Coronary artery (tissue), 2 donors: ENCODE results near the gene RBSN.
"Not testable (repeated sequence)": the region's sequence is repeated elsewhere in the genome, so short reads cannot be mapped to it uniquely, and the experiment has no call there.

ENCODE experiments used
- DNase-seq: peaks from one replicate; pipeline ENCODE4 v3.0.0-alpha.2; 2017; ENCODE audit warnings: low spot score
- H3K27ac ChIP-seq, 2 donors: fragments of 200-600 bp; sonication (generic); one replicate each; pipeline ENCODE4 v1.5.1; 2016 to 2019
- H3K4me3 ChIP-seq: fragments of 200-600 bp; sonication (generic); 2 replicates; pipeline ENCODE4 v1.5.1; 2016; ENCODE audit warnings: mild to moderate bottlenecking, moderate library complexity
- TF ChIP-seq, protein P1 (sequence below): fragments of 200-600 bp; sonication (generic); IDR thresholded peaks from one replicate; pipeline ENCODE4 v1.5.1; 2019; ENCODE audit warnings: antibody characterized with exemption

Gene RBSN

DNA sequence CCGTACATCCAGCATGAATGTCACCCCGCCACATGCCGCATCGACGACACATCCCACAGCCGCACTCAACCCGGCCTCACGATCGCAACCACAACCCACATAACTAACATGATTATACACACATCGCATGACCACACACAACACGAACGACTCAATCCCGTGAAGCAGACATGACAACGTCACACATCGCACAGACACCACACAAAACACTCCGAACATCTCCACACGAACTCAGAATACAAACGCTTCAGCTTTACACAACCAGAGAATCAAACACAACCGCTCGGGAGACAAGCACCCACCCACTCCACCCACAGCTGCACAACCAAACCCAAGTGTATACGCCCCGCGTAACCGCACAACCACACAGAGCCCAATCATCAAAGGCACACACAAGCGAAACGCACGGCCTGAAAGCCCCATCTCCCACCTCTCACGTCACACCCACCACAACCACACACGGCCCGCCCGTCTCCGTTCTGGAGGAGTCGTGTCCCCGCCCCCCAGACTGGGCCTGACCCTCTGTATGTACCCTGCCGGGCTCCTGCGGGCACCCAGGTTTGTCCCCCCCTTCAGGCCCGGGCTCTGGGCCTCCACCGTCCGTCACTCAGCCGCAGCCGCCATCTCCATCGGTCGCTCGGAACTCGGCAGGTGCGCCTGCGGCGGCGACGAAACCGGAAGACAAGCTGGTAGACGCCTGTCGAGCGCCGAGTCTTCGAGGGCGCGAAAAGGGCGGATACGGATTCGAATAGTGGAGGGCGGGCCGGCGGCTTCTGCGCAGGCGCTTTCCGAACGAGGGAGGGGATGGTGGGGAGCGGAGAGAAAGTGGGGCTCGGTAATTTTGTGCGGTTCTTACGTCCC lies at the start of gene RBSN:
RBSN (minus strand) TSS at position 646 of the 861 bp plus-strand sequence. CDS start 3,028 bp downstream, outside the sequence.
- DNase-seq: peak; percentile 96
- Histone ChIP-seq H3K4me3 (peak within 1 kb of the TSS; percentile 98), H3K27ac (peak within 1 kb of the TSS; percentile 59 to 97)
- TF ChIP-seq, protein P1, sequence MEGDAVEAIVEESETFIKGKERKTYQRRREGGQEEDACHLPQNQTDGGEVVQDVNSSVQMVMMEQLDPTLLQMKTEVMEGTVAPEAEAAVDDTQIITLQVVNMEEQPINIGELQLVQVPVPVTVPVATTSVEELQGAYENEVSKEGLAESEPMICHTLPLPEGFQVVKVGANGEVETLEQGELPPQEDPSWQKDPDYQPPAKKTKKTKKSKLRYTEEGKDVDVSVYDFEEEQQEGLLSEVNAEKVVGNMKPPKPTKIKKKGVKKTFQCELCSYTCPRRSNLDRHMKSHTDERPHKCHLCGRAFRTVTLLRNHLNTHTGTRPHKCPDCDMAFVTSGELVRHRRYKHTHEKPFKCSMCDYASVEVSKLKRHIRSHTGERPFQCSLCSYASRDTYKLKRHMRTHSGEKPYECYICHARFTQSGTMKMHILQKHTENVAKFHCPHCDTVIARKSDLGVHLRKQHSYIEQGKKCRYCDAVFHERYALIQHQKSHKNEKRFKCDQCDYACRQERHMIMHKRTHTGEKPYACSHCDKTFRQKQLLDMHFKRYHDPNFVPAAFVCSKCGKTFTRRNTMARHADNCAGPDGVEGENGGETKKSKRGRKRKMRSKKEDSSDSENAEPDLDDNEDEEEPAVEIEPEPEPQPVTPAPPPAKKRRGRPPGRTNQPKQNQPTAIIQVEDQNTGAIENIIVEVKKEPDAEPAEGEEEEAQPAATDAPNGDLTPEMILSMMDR: no peak

DNA sequence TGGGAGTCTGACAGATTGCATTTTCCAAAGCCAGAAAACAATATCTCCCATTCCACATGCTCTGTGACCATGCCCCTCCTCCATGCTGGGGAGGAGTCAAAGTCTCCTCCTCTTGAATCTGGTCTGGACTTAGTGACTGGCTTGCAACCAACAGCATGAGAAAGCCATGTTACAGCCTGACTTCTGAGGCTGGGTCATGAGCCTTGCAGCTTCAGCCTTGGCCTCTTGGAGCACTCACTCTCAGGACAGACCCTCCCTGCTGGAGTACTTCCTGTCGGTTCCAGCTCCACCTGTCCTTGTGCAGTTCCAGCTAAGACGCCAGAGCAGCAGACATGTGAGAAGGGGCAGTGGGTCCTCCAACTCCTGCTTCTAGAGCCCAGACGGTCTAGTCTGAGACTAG lies 49.7 kb upstream of the RBSN start:
- Histone ChIP-seq H3K27ac (no peak overlapping the region), H3K4me3 (no peak overlapping the region)
- no peak for DNase-seq
- TF ChIP-seq, protein P1: no peak

DNA sequence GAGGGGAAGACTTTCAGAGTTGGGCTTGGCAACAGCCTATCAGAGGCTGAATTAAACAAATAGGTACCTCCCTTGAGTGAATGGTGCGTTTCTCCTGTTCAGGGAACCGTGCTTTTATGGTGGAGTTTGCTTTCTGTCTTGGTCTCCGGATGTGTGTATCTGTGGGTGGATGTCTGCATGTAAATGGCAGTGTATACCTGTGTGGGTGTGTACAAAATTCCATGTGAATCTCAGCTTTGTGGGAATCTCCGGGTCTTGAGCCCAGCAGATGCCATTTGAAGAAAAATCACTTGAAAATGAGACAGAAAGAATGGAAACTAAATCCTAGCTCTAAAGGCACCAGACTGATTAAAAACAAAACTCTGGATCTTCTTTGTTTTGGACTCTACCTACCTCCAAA lies 37.9 kb upstream of the RBSN start:
- H3K27ac ChIP-seq, DNase-seq, H3K4me3 ChIP-seq: not testable (repeated sequence)

DNA sequence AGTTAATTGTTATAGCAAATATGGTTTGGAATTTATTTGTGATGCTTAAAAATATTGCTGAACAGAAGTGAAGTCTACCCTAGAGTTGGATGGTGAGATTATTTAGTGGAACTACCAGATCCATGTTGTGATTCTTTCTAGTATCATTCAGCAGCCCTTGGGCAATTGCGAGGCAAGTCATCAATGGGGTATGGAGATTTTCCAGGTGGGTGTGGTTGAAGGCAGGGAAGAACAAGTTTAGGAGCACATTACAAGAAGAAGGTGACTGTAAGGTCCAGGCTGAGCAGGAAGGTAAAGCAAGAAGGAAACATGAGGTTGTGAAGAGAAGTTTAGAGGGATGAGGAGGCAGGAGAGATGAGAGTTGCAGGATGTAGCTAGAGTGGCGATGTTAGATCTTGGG lies 36.0 kb upstream of the RBSN start:
- H3K27ac ChIP-seq, H3K4me3 ChIP-seq, DNase-seq: not testable (repeated sequence)

DNA sequence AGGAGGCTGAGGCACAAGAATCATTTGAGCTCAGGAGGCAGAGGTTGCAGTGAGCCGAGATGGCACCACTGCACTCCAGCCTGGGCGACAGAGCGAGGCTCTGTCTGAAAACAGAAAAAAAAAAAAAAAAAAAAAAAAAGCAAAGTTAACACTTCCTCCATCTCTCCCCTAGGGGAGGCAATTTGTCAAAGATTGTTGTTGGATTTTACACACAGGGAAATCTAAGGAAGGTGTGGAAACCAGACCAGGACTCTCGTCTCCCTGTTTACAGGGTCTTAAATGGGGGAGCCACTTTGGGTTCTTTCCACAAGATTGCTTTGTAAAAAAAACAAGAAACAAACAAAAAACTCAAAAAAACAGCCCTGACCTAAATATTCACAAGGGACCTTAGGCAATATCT lies 29.5 kb upstream of the RBSN start:
- not testable (repeated sequence) for DNase-seq, H3K4me3 ChIP-seq, H3K27ac ChIP-seq

DNA sequence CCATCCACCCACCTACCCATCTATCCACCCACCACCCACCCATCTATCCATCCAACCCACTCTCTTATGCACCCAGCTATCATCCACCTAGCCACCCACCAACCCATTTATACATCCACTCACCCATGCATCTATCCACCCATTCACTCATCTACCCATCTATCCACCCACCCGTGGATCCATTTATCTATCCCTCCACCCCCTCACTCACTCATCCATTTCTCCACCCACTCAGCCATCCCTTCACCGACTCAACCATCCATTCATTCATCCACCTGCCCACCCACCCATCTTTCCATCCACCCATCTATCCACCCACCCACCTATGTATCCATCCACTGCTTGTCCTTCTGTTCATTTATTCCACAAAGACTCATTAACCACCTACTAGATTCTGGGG lies 28.0 kb upstream of the RBSN start:
- not testable (repeated sequence) for DNase-seq, H3K27ac ChIP-seq, H3K4me3 ChIP-seq

DNA sequence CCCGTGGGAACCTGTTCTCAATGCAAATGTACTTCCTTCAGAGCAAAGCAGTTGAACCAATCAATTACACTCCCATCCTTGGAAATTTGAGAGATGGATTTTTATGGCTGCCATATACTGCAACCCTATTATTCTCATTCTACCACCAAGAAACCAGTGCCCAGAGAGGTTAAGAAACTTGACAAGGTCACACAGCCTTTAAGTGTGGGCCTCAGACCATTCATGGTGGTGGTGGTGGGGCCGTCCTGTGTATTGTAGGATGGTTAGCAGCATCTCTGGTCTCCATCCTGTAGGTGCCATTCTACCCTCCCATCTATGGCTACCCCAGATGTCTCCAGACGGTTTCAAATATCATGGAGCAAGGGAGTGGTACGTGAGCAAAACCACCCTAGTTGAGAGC lies 23.4 kb upstream of the RBSN start:
- DNase-seq: no peak
- TF ChIP-seq, protein P1: no peak
- Histone ChIP-seq H3K4me3 (no peak overlapping the region), H3K27ac (no peak overlapping the region)

DNA sequence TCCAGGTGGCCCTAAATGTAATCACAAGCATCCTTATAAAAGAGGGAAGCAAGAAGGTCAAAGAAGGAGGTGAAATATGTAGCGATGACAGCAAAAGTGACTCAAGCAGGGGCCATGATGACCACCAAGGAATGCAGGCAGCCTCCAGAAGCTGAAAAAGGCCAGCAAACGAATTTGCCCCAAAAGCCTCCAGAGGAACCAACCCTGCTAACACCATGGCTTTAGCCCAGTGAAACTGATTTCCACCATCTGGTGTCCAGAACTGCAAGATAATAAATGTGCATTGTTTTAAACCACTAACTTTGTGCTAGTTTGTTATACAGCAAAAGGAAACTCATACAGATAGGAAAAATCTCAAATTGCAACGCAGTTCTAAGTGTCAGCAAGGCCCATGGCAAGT lies 23.0 kb upstream of the RBSN start:
- Histone ChIP-seq H3K27ac (no peak overlapping the region), H3K4me3 (no peak overlapping the region)
- no peak for DNase-seq
- TF ChIP-seq, protein P1: no peak

DNA sequence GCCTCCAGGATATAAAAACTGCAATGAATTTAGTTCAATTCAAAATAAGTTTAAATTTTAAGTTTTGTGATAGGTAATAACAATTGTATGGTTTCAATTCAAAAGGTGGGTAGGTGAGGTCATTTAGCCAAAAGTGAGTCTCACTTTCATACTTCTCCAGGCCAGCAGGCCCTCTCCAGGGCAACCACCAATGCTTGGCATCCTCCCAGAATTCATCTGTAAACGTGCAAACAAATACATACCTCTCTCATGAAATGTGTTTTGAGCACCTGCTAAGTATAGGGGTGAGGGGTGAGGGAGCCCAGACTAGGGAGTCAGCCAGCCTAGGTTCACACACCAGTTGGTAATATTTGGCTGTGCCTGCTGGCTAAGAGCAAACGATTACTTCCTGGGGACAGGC lies 22.0 kb upstream of the RBSN start:
- no peak for DNase-seq
- no peak overlapping the region for H3K27ac ChIP-seq
- TF ChIP-seq, protein P1: no peak
- H3K4me3 ChIP-seq: no peak overlapping the region
